22Rv1 (cell line): Measurements from ENCODE around the gene ABHD5.
"Not testable (repeated sequence)": the region's sequence is repeated elsewhere in the genome, so short reads cannot be mapped to it uniquely, and the experiment has no call there.

Source experiments
- ZFX ChIP-seq: fragments of 450-650 bp; IDR thresholded peaks from 2 replicates; pipeline ENCODE4 v1.6.1; 2017; ENCODE audit warnings: antibody characterized with exemption, borderline replicate concordance
- TF ChIP-seq, protein P1 (sequence below): fragments of 450-650 bp; IDR thresholded peaks from 2 replicates; pipeline ENCODE4 v1.5.1; 2017; ENCODE audit warnings: mild to moderate bottlenecking

GRCh38 chr3:43678887-43679449 is 11.8 kb upstream of the ABHD5 start:
- not testable (repeated sequence) for TF ChIP-seq ZFX
- TF ChIP-seq, protein P1, sequence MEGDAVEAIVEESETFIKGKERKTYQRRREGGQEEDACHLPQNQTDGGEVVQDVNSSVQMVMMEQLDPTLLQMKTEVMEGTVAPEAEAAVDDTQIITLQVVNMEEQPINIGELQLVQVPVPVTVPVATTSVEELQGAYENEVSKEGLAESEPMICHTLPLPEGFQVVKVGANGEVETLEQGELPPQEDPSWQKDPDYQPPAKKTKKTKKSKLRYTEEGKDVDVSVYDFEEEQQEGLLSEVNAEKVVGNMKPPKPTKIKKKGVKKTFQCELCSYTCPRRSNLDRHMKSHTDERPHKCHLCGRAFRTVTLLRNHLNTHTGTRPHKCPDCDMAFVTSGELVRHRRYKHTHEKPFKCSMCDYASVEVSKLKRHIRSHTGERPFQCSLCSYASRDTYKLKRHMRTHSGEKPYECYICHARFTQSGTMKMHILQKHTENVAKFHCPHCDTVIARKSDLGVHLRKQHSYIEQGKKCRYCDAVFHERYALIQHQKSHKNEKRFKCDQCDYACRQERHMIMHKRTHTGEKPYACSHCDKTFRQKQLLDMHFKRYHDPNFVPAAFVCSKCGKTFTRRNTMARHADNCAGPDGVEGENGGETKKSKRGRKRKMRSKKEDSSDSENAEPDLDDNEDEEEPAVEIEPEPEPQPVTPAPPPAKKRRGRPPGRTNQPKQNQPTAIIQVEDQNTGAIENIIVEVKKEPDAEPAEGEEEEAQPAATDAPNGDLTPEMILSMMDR = not testable (repeated sequence)
